ENCODE measurements around the gene FCER2.

FCER2 gene

GRCh38 chr19:7669641-7670040, 32.3 kb downstream of the FCER2 start:
- ATAC-seq (ENCODE audit: insufficient read depth, low read depth) (no peak), DNase-seq (no peak)
- Histone ChIP-seq H3K9ac (ENCODE audit: low read depth, low read length) (no peak overlapping the region), H4K20me1 (ENCODE audit: insufficient read depth, low read length) (no peaks in the 10 kb centered on the region), H3K4me3 (ENCODE audit: low read depth in 1 of 2, low read length in 2 of 2) (no peak overlapping the region), H3K9me3 (ENCODE audit: insufficient read depth, low read length, severe bottlenecking) (no peaks in the 10 kb centered on the region), H3K4me1 (ENCODE audit: insufficient read depth, low read length) (peaks cover 11% of the 10 kb centered on the region), H3K79me2 (ENCODE audit: insufficient read depth, low read length) (no peaks in the 10 kb centered on the region), H3K27me3 (ENCODE audit: insufficient read depth, low read length, poor library complexity) (no peaks in the 10 kb centered on the region), H3K27ac (ENCODE audit: low read length) (no peak overlapping the region), H3K36me3 (ENCODE audit: insufficient read depth, low read length) (no peaks in the 10 kb centered on the region), H2AFZ (ENCODE audit: low read depth, low read length) (no peak overlapping the region), H3K4me2 (ENCODE audit: insufficient read depth, low read length) (no peak overlapping the region)
- no peak for TF ChIP-seq CTCF (IDR thresholded peaks at IDR 0.05; ENCODE audit: borderline replicate concordance, extremely low read depth, low read length, poor library complexity, severe bottlenecking)
- TF ChIP-seq EZH2 (IDR thresholded peaks at IDR 0.05; ENCODE audit: borderline replicate concordance, low read depth, low read length, severe bottlenecking): no peak

GRCh38 chr19:7668842-7669241, 33.1 kb downstream of the FCER2 start, which contains the start of gene RETN:
RETN (plus strand) TSS chr19:7669049; CDS start chr19:7669327, 278 bp downstream.
- no peak for TF ChIP-seq EZH2 (IDR thresholded peaks at IDR 0.05; ENCODE audit: borderline replicate concordance, low read depth, low read length, severe bottlenecking)
- TF ChIP-seq CTCF (IDR thresholded peaks at IDR 0.05; ENCODE audit: borderline replicate concordance, extremely low read depth, low read length, poor library complexity, severe bottlenecking): no peak
- Histone ChIP-seq H4K20me1 (ENCODE audit: insufficient read depth, low read length) (no peaks in the 10 kb centered on the region), H2AFZ (ENCODE audit: low read depth, low read length) (no peak within 1 kb of the TSS), H3K36me3 (ENCODE audit: insufficient read depth, low read length) (no peaks in the 10 kb centered on the region), H3K9ac (ENCODE audit: low read depth, low read length) (no peak within 1 kb of the TSS), H3K4me1 (ENCODE audit: insufficient read depth, low read length) (peaks cover 11% of the 10 kb centered on the region), H3K27me3 (ENCODE audit: insufficient read depth, low read length, poor library complexity) (no peaks in the 10 kb centered on the region), H3K9me3 (ENCODE audit: insufficient read depth, low read length, severe bottlenecking) (no peaks in the 10 kb centered on the region), H3K79me2 (ENCODE audit: insufficient read depth, low read length) (no peaks in the 10 kb centered on the region), H3K27ac (ENCODE audit: low read length) (peak within 1 kb of the TSS; percentile 57; the same call in 1 of the 2 replicates), H3K4me2 (ENCODE audit: insufficient read depth, low read length) (peak within 1 kb of the TSS; percentile 7; the same call in 1 of the 2 replicates), H3K4me3 (ENCODE audit: low read depth in 1 of 2, low read length in 2 of 2) (no peak within 1 kb of the TSS)
- peak; percentile 80 for DNase-seq
- ATAC-seq (ENCODE audit: insufficient read depth, low read depth): peak; percentile 92

- Histone ChIP-seq H3K9me3 (ENCODE audit: insufficient read depth, low read length, severe bottlenecking) (no peaks in the 10 kb centered on the region), H4K20me1 (ENCODE audit: insufficient read depth, low read length) (no peaks in the 10 kb centered on the region), H3K4me3 (ENCODE audit: low read depth in 1 of 2, low read length in 2 of 2) (no peak overlapping the region), H3K4me2 (ENCODE audit: insufficient read depth, low read length) (no peak overlapping the region), H3K4me1 (ENCODE audit: insufficient read depth, low read length) (peaks cover 11% of the 10 kb centered on the region), H3K79me2 (ENCODE audit: insufficient read depth, low read length) (no peaks in the 10 kb centered on the region), H3K27ac (ENCODE audit: low read length) (no peak overlapping the region), H3K9ac (ENCODE audit: low read depth, low read length) (no peak overlapping the region), H3K27me3 (ENCODE audit: insufficient read depth, low read length, poor library complexity) (no peaks in the 10 kb centered on the region), H2AFZ (ENCODE audit: low read depth, low read length) (no peak overlapping the region), H3K36me3 (ENCODE audit: insufficient read depth, low read length) (no peaks in the 10 kb centered on the region)
- TF ChIP-seq EZH2 (IDR thresholded peaks at IDR 0.05; ENCODE audit: borderline replicate concordance, low read depth, low read length, severe bottlenecking): no peak
- ATAC-seq (ENCODE audit: insufficient read depth, low read depth): no peak
- no peak for DNase-seq
Observed at GRCh38 chr19:7665076-7665475, 36.9 kb downstream of the FCER2 start.

GRCh38 chr19:7663706-7664105, 38.2 kb downstream of the FCER2 start:
- no peak for TF ChIP-seq EZH2 (IDR thresholded peaks at IDR 0.05; ENCODE audit: borderline replicate concordance, low read depth, low read length, severe bottlenecking)
- no peak for TF ChIP-seq CTCF (IDR thresholded peaks at IDR 0.05; ENCODE audit: borderline replicate concordance, extremely low read depth, low read length, poor library complexity, severe bottlenecking)
- Histone ChIP-seq H2AFZ (ENCODE audit: low read depth, low read length) (no peak overlapping the region), H3K9ac (ENCODE audit: low read depth, low read length) (no peak overlapping the region), H3K4me1 (ENCODE audit: insufficient read depth, low read length) (peaks cover 5% of the 10 kb centered on the region), H3K36me3 (ENCODE audit: insufficient read depth, low read length) (no peaks in the 10 kb centered on the region), H4K20me1 (ENCODE audit: insufficient read depth, low read length) (no peaks in the 10 kb centered on the region), H3K9me3 (ENCODE audit: insufficient read depth, low read length, severe bottlenecking) (no peaks in the 10 kb centered on the region), H3K4me3 (ENCODE audit: low read depth in 1 of 2, low read length in 2 of 2) (no peak overlapping the region), H3K27me3 (ENCODE audit: insufficient read depth, low read length, poor library complexity) (no peaks in the 10 kb centered on the region), H3K27ac (ENCODE audit: low read length) (no peak overlapping the region), H3K79me2 (ENCODE audit: insufficient read depth, low read length) (no peaks in the 10 kb centered on the region), H3K4me2 (ENCODE audit: insufficient read depth, low read length) (no peak overlapping the region)
- DNase-seq (no peak), ATAC-seq (ENCODE audit: insufficient read depth, low read depth) (no peak)
